IMR-90 (cell line): ENCODE measurements around the gene NRARP. TPM values are rescaled to one million over a fixed set of nuclear protein-coding genes. Genes with fewer than 3 reads are reported as not detected.

Experiments used
- ATAC-seq: fragments of 200-7000 bp; cut with Tn5 transposase; 2 replicates; pipeline ENCODE4 v1.9.1; 2020; ENCODE audit warnings: low read depth, mild to moderate bottlenecking, moderate library complexity
- BruUV-seq: library from RNA; stranded (reverse); fragments of 400-500 nt; replicated peaks from 2 replicates; lab custom pipeline; 2021; lab: Mats Ljungman, UMichigan
- CTCF ChIA-PET: fragments of 300-600 bp; formaldehyde crosslinking; extraction: SDS; loops from one replicate; lab custom pipeline; 2021; ENCODE audit warnings: antibody characterized with exemption; lab: Yijun Ruan, JAX
- POLR2A ChIA-PET: fragments of 300-600 bp; sonication (Branson Sonifier 250); formaldehyde crosslinking; loops from one replicate; lab custom pipeline; 2022; ENCODE audit warnings: antibody characterized with exemption; ENCODE audit not compliant: unreplicated experiment; lab: Charles Lee
- DNase-seq: peaks from one replicate; pipeline ENCODE4 v3.0.0; 2013
- H2AFZ ChIP-seq: replicated peaks from 2 replicates; pipeline ENCODE3; 2013; ENCODE audit warnings: low read length, mild to moderate bottlenecking; ENCODE audit not compliant: poor library complexity
- H2AK5ac ChIP-seq: 2 replicates; pipeline ENCODE4 v1.6.1; 2013; ENCODE audit warnings: low read depth, low read length, inconsistent platforms
- H2AK9ac ChIP-seq: replicated peaks from 2 replicates; pipeline ENCODE3; 2013; ENCODE audit warnings: mild to moderate bottlenecking, low read depth, low read length, moderate library complexity; ENCODE audit not compliant: poor library complexity
- H2BK120ac ChIP-seq: 2 replicates; pipeline ENCODE4 v1.6.1; 2013; ENCODE audit warnings: low read depth, low read length, inconsistent platforms
- H2BK15ac ChIP-seq: 3 replicates; pipeline ENCODE4 v1.6.1; 2013; ENCODE audit warnings: low read depth, low read length, inconsistent platforms
- H2BK20ac ChIP-seq: 2 replicates; pipeline ENCODE4 v1.6.1; 2013; ENCODE audit warnings: low read depth, mild to moderate bottlenecking, inconsistent platforms, low read length, moderate library complexity
- H2BK5ac ChIP-seq: 2 replicates; pipeline ENCODE4 v1.6.1; 2013; ENCODE audit warnings: mild to moderate bottlenecking, low read depth, low read length, inconsistent platforms; ENCODE audit not compliant: poor library complexity, severe bottlenecking
- H3K14ac ChIP-seq: replicated peaks from 2 replicates; pipeline ENCODE4 v1.6.1; 2013; ENCODE audit warnings: low read depth, low read length, inconsistent platforms
- H3K18ac ChIP-seq: 2 replicates; pipeline ENCODE4 v1.6.1; 2013; ENCODE audit warnings: low read depth, low read length, control low read depth
- H3K23ac ChIP-seq: 2 replicates; pipeline ENCODE4 v1.6.1; 2013; ENCODE audit warnings: low read depth, low read length, inconsistent platforms
- H3K27ac ChIP-seq: 2 replicates; pipeline ENCODE4 v1.5.1; 2013; ENCODE audit warnings: mild to moderate bottlenecking, control low read depth, low read length; ENCODE audit not compliant: insufficient read depth
- H3K27me3 ChIP-seq: 2 replicates; pipeline ENCODE4 v1.6.1; 2013; ENCODE audit warnings: low read length; ENCODE audit not compliant: control insufficient read depth, insufficient read depth
- H3K36me3 ChIP-seq: 2 replicates; pipeline ENCODE4 v1.6.1; 2013; ENCODE audit warnings: low read length, mixed read lengths; ENCODE audit not compliant: control insufficient read depth, insufficient read depth
- H3K4ac ChIP-seq: 2 replicates; pipeline ENCODE4 v1.6.1; 2013; ENCODE audit warnings: low read depth, low read length, inconsistent platforms
- H3K4me1 ChIP-seq: 2 replicates; pipeline ENCODE4 v1.6.1; 2013; ENCODE audit warnings: low read length, mixed read lengths; ENCODE audit not compliant: control insufficient read depth, insufficient read depth
- H3K4me2 ChIP-seq: 2 replicates; pipeline ENCODE4 v1.6.1; 2013; ENCODE audit warnings: low read depth, mild to moderate bottlenecking, control low read depth, low read length, moderate library complexity
- H3K4me3 ChIP-seq: 2 replicates; pipeline ENCODE4 v1.5.1; 2013; ENCODE audit warnings: low read depth, mild to moderate bottlenecking, control low read depth, low read length, moderate library complexity; ENCODE audit not compliant: insufficient read depth
- H3K56ac ChIP-seq: 2 replicates; pipeline ENCODE4 v1.6.1; 2013; ENCODE audit warnings: low read length, inconsistent platforms; ENCODE audit not compliant: insufficient read depth; ENCODE audit errors: extremely low read depth
- H3K79me1 ChIP-seq, 2 experiments: 2 replicates each; pipeline ENCODE4 v1.6.1; 2013; ENCODE audit warnings: low read length in 2 of 2, inconsistent platforms in 1 of 2, low read depth in 1 of 2
- H3K9ac ChIP-seq: 2 replicates; pipeline ENCODE4 v1.6.1; 2013; ENCODE audit warnings: low read depth, low read length, control low read depth
- H3K9me1 ChIP-seq: 2 replicates; pipeline ENCODE4 v1.6.1; 2013; ENCODE audit warnings: low read length, inconsistent platforms; ENCODE audit not compliant: insufficient read depth
- H3K9me3 ChIP-seq: 2 replicates; pipeline ENCODE4 v1.6.1; 2013; ENCODE audit warnings: low read length; ENCODE audit not compliant: control insufficient read depth, insufficient read depth
- H4K20me1 ChIP-seq: 2 replicates; pipeline ENCODE4 v1.6.1; 2013; ENCODE audit warnings: low read length, inconsistent platforms; ENCODE audit not compliant: insufficient read depth
- H4K5ac ChIP-seq: 2 replicates; pipeline ENCODE4 v1.6.1; 2013; ENCODE audit warnings: mild to moderate bottlenecking, low read depth, low read length, control low read depth
- H4K8ac ChIP-seq, 2 experiments: 2 replicates each; pipeline ENCODE4 v1.6.1; 2013; ENCODE audit warnings: low read depth in 2 of 2, low read length in 2 of 2, control low read depth in 1 of 2, inconsistent platforms in 1 of 2
- H4K91ac ChIP-seq: 2 replicates; pipeline ENCODE4 v1.6.1; 2013; ENCODE audit warnings: low read depth, low read length, inconsistent platforms; ENCODE audit not compliant: insufficient read depth
- CHD1 ChIP-seq: IDR thresholded peaks from 2 replicates; pipeline ENCODE4 v1.6.1; 2012; ENCODE audit warnings: low read depth, low read length, improper control_type of control experiment
- RAD21 ChIP-seq: IDR thresholded peaks from 2 replicates; pipeline ENCODE4 v1.6.1; 2012; ENCODE audit warnings: low read length, improper control_type of control experiment
- SMC3 ChIP-seq: fragments of 150-350 bp; IDR thresholded peaks from 2 replicates; pipeline ENCODE4 v1.6.1; 2016; ENCODE audit warnings: low read depth, mild to moderate bottlenecking, antibody characterized with exemption, low read length, moderate library complexity
- WGBS, 2 experiments: methylation state at CpG; one replicate each; pipeline versions ENCODE4 v1.1.5 to v1.1.7; 2013; ENCODE audit warnings: missing lambda C conversion rate in 2 of 2; ENCODE audit not compliant: insufficient read length in 1 of 2; ENCODE audit errors: extremely low coverage in 2 of 2; 5-methylcytosine and 5-hydroxymethylcytosine counted together
- dilution Hi-C: fragments of 300-500 bp; cut with HindIII; formaldehyde crosslinking; loops from one replicate; pipeline ENCODE4 v1.14.3; 2018; ENCODE audit warnings: low sequenced_read_pairs; ENCODE audit not compliant: unreplicated experiment
- in situ Hi-C: fragments of 300-500 bp; cut with MboI; formaldehyde crosslinking; loops from 3 replicates; pipeline ENCODE4 v1.14.3; 2019; ENCODE audit warnings: low sequenced_read_pairs, inconsistent platforms, mixed read lengths
- intact Hi-C: fragments of 100-400 bp; cut with micrococcal nuclease; formaldehyde crosslinking; loops from 2 replicates; pipeline ENCODE4 v1.10.0; 2022
- polyA plus RNA-seq, 3 experiments: library from polyadenylated mRNA; depleted of rRNA; stranded (reverse); fragments of >200 nt; gene quantifications; 2 replicates each; pipeline ENCODE4 v1.2.3, GENCODE V29; 2012; ENCODE audit warnings: low replicate concordance in 1 of 3
- total RNA-seq: library from RNA; depleted of rRNA; stranded (reverse); fragments of >200 nt; gene quantifications from 2 replicates; pipeline ENCODE4 v1.2.3, GENCODE V29; 2012
- TF ChIP-seq, protein P1 (sequence below): fragments of 150-350 bp; IDR thresholded peaks from 2 replicates; pipeline ENCODE4 v1.6.1; 2017; ENCODE audit warnings: mild to moderate bottlenecking, antibody characterized with exemption, low read length, low read depth
- TF ChIP-seq, protein P2 (sequence below): conservative IDR thresholded peaks from 2 replicates; pipeline ENCODE4 v1.5.1; 2012; ENCODE audit warnings: mild to moderate bottlenecking, low read depth, low read length, improper control_type of control experiment
- TF ChIP-seq, protein P3 (sequence below): fragments of 150-350 bp; IDR thresholded peaks from 2 replicates; pipeline ENCODE4 v1.6.1; 2016; ENCODE audit warnings: low read depth, mild to moderate bottlenecking, low read length, moderate library complexity, borderline replicate concordance

The NRARP gene
- total and polyA plus RNA-seq, 2 of the 4 experiments (the other 2 are of a cell fraction), result 0.15 TPM; not detected in 1

DNA sequence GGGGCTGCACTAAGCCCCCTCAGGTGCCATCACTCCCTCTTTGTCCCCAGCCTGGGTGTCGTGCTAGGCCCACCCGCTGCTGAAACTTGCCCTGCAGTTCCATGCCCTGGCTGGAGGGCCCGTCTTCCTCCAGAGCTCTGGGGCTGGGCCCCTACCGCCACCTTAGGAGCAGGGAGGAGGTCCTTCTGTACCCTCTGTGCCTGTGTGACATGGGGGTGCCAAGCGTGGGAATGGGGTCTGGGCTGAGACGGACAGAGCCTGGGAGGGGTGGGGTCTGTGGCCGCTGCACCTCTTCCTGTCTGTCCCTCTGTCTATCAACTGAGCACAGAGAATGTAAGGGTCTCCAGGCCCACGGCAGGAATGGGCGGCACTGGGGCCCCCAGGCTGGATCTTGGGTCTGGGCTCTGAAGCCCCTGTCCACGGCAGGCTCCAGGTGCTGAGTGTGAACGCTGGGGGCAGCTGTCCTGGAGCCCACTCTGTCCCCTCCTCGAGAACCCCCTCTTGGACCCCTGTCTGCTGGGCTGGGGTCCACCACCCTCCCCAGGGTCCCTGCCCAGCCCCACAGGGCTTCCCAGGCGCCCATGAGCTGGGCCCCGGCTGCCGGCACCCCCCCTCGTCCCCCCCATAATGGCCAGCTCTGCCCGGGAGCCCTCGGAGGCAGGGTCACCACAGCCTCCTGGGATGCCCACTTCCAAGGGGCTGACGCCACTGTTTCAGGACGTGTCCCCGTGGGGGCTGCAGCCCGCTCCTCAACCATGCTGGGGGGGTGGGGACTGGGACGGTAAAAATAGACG lies 15.8 kb upstream of the NRARP start:
- POLR2A ChIA-PET, result no interaction called here
- Histone ChIP-seq H3K4me2 (no peak overlapping the region), H3K27me3 (no peaks in the 10 kb centered on the region; the same call in 1 of the 2 replicates), H2BK5ac (no peak overlapping the region), H3K27ac (no peak overlapping the region), H2BK15ac (no peak overlapping the region), H3K9me1 (no peaks in the 10 kb centered on the region), H3K36me3 (no peaks in the 10 kb centered on the region), H3K4me1 (0 out of 2 replicates have a peak, but pooled peaks cover 2% of the 10 kb centered on the region), H2BK120ac (no peak overlapping the region), H4K5ac (no peak overlapping the region), H3K56ac (no peak overlapping the region), H4K91ac (no peak overlapping the region), H4K20me1 (no peaks in the 10 kb centered on the region), H3K23ac (no peak overlapping the region), H3K4me3 (no peak overlapping the region), H3K79me1 (no peaks in the 10 kb centered on the region), H3K18ac (no peak overlapping the region), H3K4ac (no peak overlapping the region), H3K14ac (no peak overlapping the region), H3K9ac (no peak overlapping the region), H2AK9ac (peak overlapping the region; percentile 72), H2AK5ac (no peak overlapping the region), H4K8ac (no peak overlapping the region), H2AFZ (no peak overlapping the region), H2BK20ac (no peak overlapping the region), H3K9me3 (no peaks in the 10 kb centered on the region)
- intact Hi-C loops (no loop called here), in situ Hi-C loops (no loop called here), dilution Hi-C loops (no loop called here)
- no peak for TF ChIP-seq SMC3
- TF ChIP-seq, protein P1, sequence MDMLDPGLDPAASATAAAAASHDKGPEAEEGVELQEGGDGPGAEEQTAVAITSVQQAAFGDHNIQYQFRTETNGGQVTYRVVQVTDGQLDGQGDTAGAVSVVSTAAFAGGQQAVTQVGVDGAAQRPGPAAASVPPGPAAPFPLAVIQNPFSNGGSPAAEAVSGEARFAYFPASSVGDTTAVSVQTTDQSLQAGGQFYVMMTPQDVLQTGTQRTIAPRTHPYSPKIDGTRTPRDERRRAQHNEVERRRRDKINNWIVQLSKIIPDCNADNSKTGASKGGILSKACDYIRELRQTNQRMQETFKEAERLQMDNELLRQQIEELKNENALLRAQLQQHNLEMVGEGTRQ, result no peak
- no peak for TF ChIP-seq CHD1
- TF ChIP-seq, protein P2, sequence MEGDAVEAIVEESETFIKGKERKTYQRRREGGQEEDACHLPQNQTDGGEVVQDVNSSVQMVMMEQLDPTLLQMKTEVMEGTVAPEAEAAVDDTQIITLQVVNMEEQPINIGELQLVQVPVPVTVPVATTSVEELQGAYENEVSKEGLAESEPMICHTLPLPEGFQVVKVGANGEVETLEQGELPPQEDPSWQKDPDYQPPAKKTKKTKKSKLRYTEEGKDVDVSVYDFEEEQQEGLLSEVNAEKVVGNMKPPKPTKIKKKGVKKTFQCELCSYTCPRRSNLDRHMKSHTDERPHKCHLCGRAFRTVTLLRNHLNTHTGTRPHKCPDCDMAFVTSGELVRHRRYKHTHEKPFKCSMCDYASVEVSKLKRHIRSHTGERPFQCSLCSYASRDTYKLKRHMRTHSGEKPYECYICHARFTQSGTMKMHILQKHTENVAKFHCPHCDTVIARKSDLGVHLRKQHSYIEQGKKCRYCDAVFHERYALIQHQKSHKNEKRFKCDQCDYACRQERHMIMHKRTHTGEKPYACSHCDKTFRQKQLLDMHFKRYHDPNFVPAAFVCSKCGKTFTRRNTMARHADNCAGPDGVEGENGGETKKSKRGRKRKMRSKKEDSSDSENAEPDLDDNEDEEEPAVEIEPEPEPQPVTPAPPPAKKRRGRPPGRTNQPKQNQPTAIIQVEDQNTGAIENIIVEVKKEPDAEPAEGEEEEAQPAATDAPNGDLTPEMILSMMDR, result no peak
- TF ChIP-seq, protein P3, sequence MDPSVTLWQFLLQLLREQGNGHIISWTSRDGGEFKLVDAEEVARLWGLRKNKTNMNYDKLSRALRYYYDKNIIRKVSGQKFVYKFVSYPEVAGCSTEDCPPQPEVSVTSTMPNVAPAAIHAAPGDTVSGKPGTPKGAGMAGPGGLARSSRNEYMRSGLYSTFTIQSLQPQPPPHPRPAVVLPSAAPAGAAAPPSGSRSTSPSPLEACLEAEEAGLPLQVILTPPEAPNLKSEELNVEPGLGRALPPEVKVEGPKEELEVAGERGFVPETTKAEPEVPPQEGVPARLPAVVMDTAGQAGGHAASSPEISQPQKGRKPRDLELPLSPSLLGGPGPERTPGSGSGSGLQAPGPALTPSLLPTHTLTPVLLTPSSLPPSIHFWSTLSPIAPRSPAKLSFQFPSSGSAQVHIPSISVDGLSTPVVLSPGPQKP, result no peak
- TF ChIP-seq RAD21, result no peak
- no TSS peak for BruUV-seq
- DNase-seq (no peak), ATAC-seq (no peak)
- 80% methylated on average over 4 of the region's 24 CpGs; no CpG with 5 or more reads in 1 of the 2 experiments for WGBS, 2 experiments
- CTCF ChIA-PET, result no interaction called here
